Activated naive CD8-positive, alpha-beta T cell treated with anti-CD3 and anti-CD28 coated beads, Interleukin-2, amount 10 ng/mL, durations not matched to agents 7 days and 5 days (primary cell): ENCODE results near the gene HOXC13. TPM values are rescaled to one million over a fixed set of nuclear protein-coding genes. Genes with fewer than 3 reads are reported as not detected.

ENCODE experiments used
- ATAC-seq: fragments of 150-1000 bp; cut with Tn5 transposase; one replicate; pipeline ENCODE4 v1.10.0; 2021; ENCODE audit warnings: low read depth, moderate library complexity
- POLR2A ChIA-PET: fragments of 350-600 bp; sonication (Branson Sonifier 250); formaldehyde crosslinking; loops from one replicate; lab custom pipeline; 2021; ENCODE audit warnings: antibody characterized with exemption; lab: Charles Lee
- DNase-seq: peaks from one replicate; pipeline ENCODE4 v3.0.0; 2021
- H3K27ac Mint-ChIP-seq: one replicate; pipeline ENCODE4 v1.8.0; 2022; ENCODE audit warnings: mild to moderate bottlenecking, mixed read lengths
- H3K27me3 Mint-ChIP-seq: one replicate; pipeline ENCODE4 v1.8.0; 2022; ENCODE audit warnings: mild to moderate bottlenecking, moderate library complexity, mixed read lengths
- H3K36me3 Mint-ChIP-seq: one replicate; pipeline ENCODE4 v1.8.0; 2021; ENCODE audit warnings: mild to moderate bottlenecking, mixed read lengths
- H3K4me1 Mint-ChIP-seq: one replicate; pipeline ENCODE4 v1.8.0; 2021; ENCODE audit warnings: mixed read lengths
- H3K4me3 Mint-ChIP-seq: one replicate; pipeline ENCODE4 v1.8.0; 2022; ENCODE audit warnings: mild to moderate bottlenecking, moderate library complexity, mixed read lengths
- H3K9me3 Mint-ChIP-seq: one replicate; pipeline ENCODE4 v1.8.0; 2021; ENCODE audit warnings: mixed read lengths
- total RNA-seq, 2 experiments: library from RNA; stranded (reverse); gene quantifications; one replicate each; pipeline ENCODE4 v1.2.3, GENCODE V29; 2021

The HOXC13 gene, protein sequence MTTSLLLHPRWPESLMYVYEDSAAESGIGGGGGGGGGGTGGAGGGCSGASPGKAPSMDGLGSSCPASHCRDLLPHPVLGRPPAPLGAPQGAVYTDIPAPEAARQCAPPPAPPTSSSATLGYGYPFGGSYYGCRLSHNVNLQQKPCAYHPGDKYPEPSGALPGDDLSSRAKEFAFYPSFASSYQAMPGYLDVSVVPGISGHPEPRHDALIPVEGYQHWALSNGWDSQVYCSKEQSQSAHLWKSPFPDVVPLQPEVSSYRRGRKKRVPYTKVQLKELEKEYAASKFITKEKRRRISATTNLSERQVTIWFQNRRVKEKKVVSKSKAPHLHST
- not detected for total RNA-seq

- POLR2A ChIA-PET, result no interaction called here
- no peak within 1 kb of the TSS for H3K4me3 Mint-ChIP-seq
- peak within 1 kb of the TSS; percentile 42 for H3K27ac Mint-ChIP-seq
- H3K27me3 Mint-ChIP-seq, result peaks cover 89% of the 10 kb centered on the region
- no peak for DNase-seq
- no peaks in the 10 kb centered on the region for H3K4me1 Mint-ChIP-seq
- H3K9me3 Mint-ChIP-seq, result no peaks in the 10 kb centered on the region
- no peaks in the 10 kb centered on the region for H3K36me3 Mint-ChIP-seq
- no peak for ATAC-seq
Measured at GRCh38 chr12:53938326-53939140, at the start of gene HOXC13. Gene HOXC13, plus strand, starts transcription at chr12:53938831. Its CDS starts 76 bp downstream, at chr12:53938907.

- Mint-ChIP-seq H3K9me3 (no peaks in the 10 kb centered on the region), H3K4me3 (no peak overlapping the region), H3K4me1 (no peaks in the 10 kb centered on the region), H3K27ac (no peak overlapping the region), H3K36me3 (no peaks in the 10 kb centered on the region), H3K27me3 (peaks cover 51% of the 10 kb centered on the region)
- ATAC-seq, result no peak
- POLR2A ChIA-PET, result no interaction called here
- DNase-seq, result no peak
Measured at GRCh38 chr12:53890081-53890480, 48.5 kb upstream of the HOXC13 start.

- Mint-ChIP-seq H3K9me3 (no peaks in the 10 kb centered on the region), H3K4me1 (no peaks in the 10 kb centered on the region), H3K27ac (no peak overlapping the region), H3K4me3 (no peak overlapping the region), H3K27me3 (peaks cover 51% of the 10 kb centered on the region), H3K36me3 (no peaks in the 10 kb centered on the region)
- ATAC-seq (no peak), DNase-seq (no peak)
- POLR2A ChIA-PET, result no interaction called here
Measured at GRCh38 chr12:53892762-53893395, 45.8 kb upstream of the HOXC13 start.

- DNase-seq, result no peak
- H3K4me3 Mint-ChIP-seq, result no peak overlapping the region
- peaks cover 43% of the 10 kb centered on the region for H3K27me3 Mint-ChIP-seq
- ATAC-seq, result no peak
- POLR2A ChIA-PET, result no interaction called here
- no peak overlapping the region for H3K27ac Mint-ChIP-seq
- H3K36me3 Mint-ChIP-seq, result no peaks in the 10 kb centered on the region
- H3K4me1 Mint-ChIP-seq, result no peaks in the 10 kb centered on the region
- no peaks in the 10 kb centered on the region for H3K9me3 Mint-ChIP-seq
Measured at GRCh38 chr12:53899230-53899629, 39.4 kb upstream of the HOXC13 start.

GRCh38 chr12:53907103-53907502 lies 31.5 kb upstream of the HOXC13 start:
- no peaks in the 10 kb centered on the region for H3K36me3 Mint-ChIP-seq
- POLR2A ChIA-PET, result no interaction called here

DNA sequence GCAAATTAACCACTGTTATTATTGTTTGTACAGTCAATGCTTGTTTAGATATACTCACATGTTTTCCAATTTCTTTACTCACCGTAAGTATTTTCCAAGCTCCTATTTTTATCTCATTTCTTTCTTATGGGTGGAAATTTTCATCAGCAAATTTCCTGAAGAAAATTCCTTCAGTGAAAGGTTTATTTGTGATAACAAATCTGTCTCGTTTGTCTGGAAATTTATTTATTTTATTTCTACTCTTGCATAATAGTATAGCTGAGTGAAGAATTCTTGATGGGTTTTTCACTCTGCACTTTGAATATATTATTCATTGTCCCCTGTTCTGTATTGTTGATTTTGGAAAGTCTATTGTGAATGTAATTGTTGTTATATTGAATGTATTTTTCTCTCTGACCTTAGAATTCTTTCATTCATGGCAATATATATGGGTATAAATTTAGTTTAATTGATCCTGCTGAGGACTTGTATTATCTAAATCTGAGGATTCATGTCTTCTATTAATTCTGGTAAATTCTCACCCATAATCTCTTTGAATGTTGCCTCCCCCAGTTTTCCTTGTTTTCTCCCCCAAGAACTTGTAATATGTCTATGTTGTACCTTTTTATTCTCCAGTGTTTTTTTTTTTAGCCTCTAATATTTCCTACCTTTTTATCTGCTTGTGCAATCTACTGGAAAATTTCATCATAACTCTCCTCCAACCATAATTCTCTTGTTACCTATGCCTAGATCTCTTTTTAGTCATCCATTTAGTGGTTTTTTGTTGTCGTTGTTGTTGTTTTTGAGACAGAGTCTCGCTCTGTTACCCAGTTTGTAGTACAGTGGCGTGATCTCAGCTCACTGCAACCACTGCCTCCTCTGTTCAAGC lies 21.6 kb upstream of the HOXC13 start:
- POLR2A ChIA-PET, result no interaction called here
- no peaks in the 10 kb centered on the region for H3K36me3 Mint-ChIP-seq
- peaks cover 74% of the 10 kb centered on the region for H3K27me3 Mint-ChIP-seq
- DNase-seq (no peak), ATAC-seq (no peak)
- no peaks in the 10 kb centered on the region for H3K9me3 Mint-ChIP-seq
- no peak overlapping the region for H3K27ac Mint-ChIP-seq
- H3K4me1 Mint-ChIP-seq, result no peaks in the 10 kb centered on the region
- H3K4me3 Mint-ChIP-seq, result no peak overlapping the region

More at GRCh38 chr12:53907103-53907502, 31.5 kb upstream of the HOXC13 start:
- ATAC-seq (no peak), DNase-seq (no peak)
- Mint-ChIP-seq H3K27me3 (peaks cover 38% of the 10 kb centered on the region), H3K9me3 (no peaks in the 10 kb centered on the region), H3K4me1 (no peaks in the 10 kb centered on the region), H3K4me3 (no peak overlapping the region), H3K27ac (no peak overlapping the region)

- DNase-seq (no peak), ATAC-seq (no peak)
- H3K4me1 Mint-ChIP-seq, result no peaks in the 10 kb centered on the region
- no peaks in the 10 kb centered on the region for H3K36me3 Mint-ChIP-seq
- H3K27ac Mint-ChIP-seq, result no peak overlapping the region
- peaks cover 5% of the 10 kb centered on the region for H3K9me3 Mint-ChIP-seq
- no peak overlapping the region for H3K4me3 Mint-ChIP-seq
- POLR2A ChIA-PET, result no interaction called here
- peaks cover 92% of the 10 kb centered on the region for H3K27me3 Mint-ChIP-seq
Measured at GRCh38 chr12:53924521-53925405, 13.9 kb upstream of the HOXC13 start.

GRCh38 chr12:53927220-53928029 lies 11.2 kb upstream of the HOXC13 start:
- H3K27ac Mint-ChIP-seq, result no peak overlapping the region
- H3K4me3 Mint-ChIP-seq, result no peak overlapping the region
- peaks cover 5% of the 10 kb centered on the region for H3K9me3 Mint-ChIP-seq
- H3K36me3 Mint-ChIP-seq, result no peaks in the 10 kb centered on the region
- H3K4me1 Mint-ChIP-seq, result no peaks in the 10 kb centered on the region
- ATAC-seq (no peak), DNase-seq (no peak)
- peaks cover 96% of the 10 kb centered on the region for H3K27me3 Mint-ChIP-seq
- POLR2A ChIA-PET, result interaction anchor here (0.7 kb wide), 1 partner anchor 665 kb away, joined by 3 read pairs; no protein-coding TSS in a partner anchor

DNA sequence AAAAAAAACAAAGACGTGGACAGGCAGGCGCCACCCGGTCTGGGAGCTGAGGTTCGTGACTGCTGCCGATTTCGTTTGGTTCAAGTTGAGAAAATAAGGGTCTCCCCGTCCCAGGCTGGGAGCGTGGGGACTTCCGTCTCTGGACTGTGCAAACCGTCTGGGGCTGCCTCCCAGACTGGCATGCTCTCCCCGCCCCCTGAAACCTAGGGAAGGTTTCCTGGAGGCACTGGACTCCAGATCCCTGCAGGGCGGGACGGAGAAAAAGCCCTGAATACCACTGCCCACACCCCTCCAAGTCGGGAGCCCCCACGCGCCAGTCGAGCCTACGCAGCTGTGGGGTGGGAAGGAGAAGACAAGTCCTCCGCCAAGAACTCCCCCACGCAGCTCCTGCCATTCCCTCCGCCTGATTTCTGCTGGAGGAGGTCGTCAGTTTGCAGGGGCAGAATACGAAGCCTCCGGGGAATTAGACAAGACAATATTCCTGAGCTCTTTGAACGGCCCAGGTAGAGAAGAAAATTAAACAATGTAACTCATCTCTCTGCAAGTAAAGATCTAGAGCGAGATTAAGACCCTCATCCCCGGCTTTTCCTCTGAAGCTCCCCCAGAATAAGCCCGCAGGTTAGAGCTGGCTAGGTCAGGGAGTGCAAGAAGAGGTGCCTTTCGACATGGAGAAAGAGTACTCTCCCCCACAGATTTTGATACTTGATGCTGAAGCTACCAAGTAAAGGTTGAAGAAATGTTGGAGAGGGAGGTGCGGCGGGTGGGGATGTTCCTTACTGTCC lies 10.4 kb upstream of the HOXC13 start:
- no peaks in the 10 kb centered on the region for H3K36me3 Mint-ChIP-seq
- H3K27me3 Mint-ChIP-seq, result peaks cover 96% of the 10 kb centered on the region
- POLR2A ChIA-PET, result interaction anchor here (0.7 kb wide), 1 partner anchor 664 kb away, joined by 3 read pairs; no protein-coding TSS in a partner anchor

GRCh38 chr12:53929527-53929926 lies 9.1 kb upstream of the HOXC13 start:
- DNase-seq (no peak), ATAC-seq (no peak)
- no peaks in the 10 kb centered on the region for H3K36me3 Mint-ChIP-seq
- H3K27me3 Mint-ChIP-seq, result peaks cover 96% of the 10 kb centered on the region
- POLR2A ChIA-PET, result no interaction called here
- H3K4me3 Mint-ChIP-seq, result no peak overlapping the region
- H3K4me1 Mint-ChIP-seq, result no peaks in the 10 kb centered on the region
- no peak overlapping the region for H3K27ac Mint-ChIP-seq
- peaks cover 5% of the 10 kb centered on the region for H3K9me3 Mint-ChIP-seq

More for the DNA sequence above, 10.4 kb upstream of the HOXC13 start:
- DNase-seq (no peak), ATAC-seq (no peak)
- H3K9me3 Mint-ChIP-seq, result peaks cover 5% of the 10 kb centered on the region
- H3K27ac Mint-ChIP-seq, result peak overlapping the region; percentile 41
- no peaks in the 10 kb centered on the region for H3K4me1 Mint-ChIP-seq
- no peak overlapping the region for H3K4me3 Mint-ChIP-seq
